H1 (cell line): ENCODE data around the gene ZNF814. TPM values are rescaled to one million over a fixed set of nuclear protein-coding genes. Genes with fewer than 3 reads are reported as not detected.

Source experiments
- ASH2L ChIP-seq: fragments of 200-600, 300-600 bp; sonication (generic); IDR thresholded peaks from one replicate; pipeline ENCODE4 v1.7.1; 2017; ENCODE audit warnings: low read length
- ATF2 ChIP-seq: IDR thresholded peaks from 2 replicates; pipeline ENCODE4 v1.6.1; 2012; ENCODE audit warnings: low read length, inconsistent platforms
- CHD1 ChIP-seq: IDR thresholded peaks from 2 replicates; pipeline ENCODE4 v1.6.1; 2012; ENCODE audit warnings: low read depth, low read length, improper control_type of control experiment
- CREB1 ChIP-seq: IDR thresholded peaks from 2 replicates; pipeline ENCODE4 v1.6.1; 2012; ENCODE audit warnings: inconsistent platforms
- KDM4A ChIP-seq: IDR thresholded peaks from one replicate; pipeline ENCODE4 v1.7.1; 2012; ENCODE audit warnings: low read depth, mild to moderate bottlenecking, moderate library complexity, low read length, inconsistent platforms; ENCODE audit not compliant: severe bottlenecking
- KDM5A ChIP-seq: fragments of 200-600 bp; IDR thresholded peaks from 2 replicates; pipeline ENCODE4 v1.7.1; 2012; ENCODE audit warnings: mild to moderate bottlenecking, low read length, inconsistent platforms, mixed read lengths
- PHF8 ChIP-seq: fragments of 200-600 bp; sonication (generic); conservative IDR thresholded peaks from 2 replicates; pipeline ENCODE4 v1.7.1; 2012; ENCODE audit warnings: low read depth, mild to moderate bottlenecking, inconsistent platforms, low read length, moderate library complexity
- POU5F1 ChIP-seq: IDR thresholded peaks from 2 replicates; pipeline ENCODE4 v1.6.1; 2011; ENCODE audit warnings: low read depth, mild to moderate bottlenecking, low read length, moderate library complexity
- RFX5 ChIP-seq: IDR thresholded peaks from 2 replicates; pipeline ENCODE4 v1.6.1; 2011; ENCODE audit warnings: low read depth, low read length, improper control_type of control experiment, borderline replicate concordance
- SIN3A ChIP-seq, 2 experiments: IDR thresholded peaks in 1 of 2; conservative IDR thresholded peaks in 1 of 2; 2 replicates each; pipeline ENCODE4 v1.6.1; 2011 to 2012; ENCODE audit warnings: low read length in 2 of 2, improper control_type of control experiment in 1 of 2, low read depth in 1 of 2, mild to moderate bottlenecking in 1 of 2
- SIRT6 ChIP-seq: IDR thresholded peaks from one replicate; pipeline ENCODE4 v1.7.1; 2012; ENCODE audit warnings: low read length, inconsistent platforms
- SIX5 ChIP-seq: IDR thresholded peaks from 2 replicates; pipeline ENCODE4 v1.6.1; 2011; ENCODE audit warnings: mild to moderate bottlenecking, low read depth, low read length
- SP1 ChIP-seq: IDR thresholded peaks from 2 replicates; pipeline ENCODE4 v1.6.1; 2011; ENCODE audit warnings: low read depth, low read length
- SRF ChIP-seq: IDR thresholded peaks from 2 replicates; pipeline ENCODE4 v1.6.1; 2011; ENCODE audit warnings: mild to moderate bottlenecking, low read depth, low read length, moderate library complexity
- TAF7 ChIP-seq: optimal IDR thresholded peaks from 2 replicates; pipeline ENCODE3; 2011; ENCODE audit warnings: low read depth, mild to moderate bottlenecking, inconsistent platforms, low read length, moderate library complexity, borderline replicate concordance
- polyA plus RNA-seq, 7 experiments: library from polyadenylated mRNA; depleted of rRNA in 3 of 7; stranded (reverse) in 5 of 7; unstranded in 2 of 7; fragments of >200 nt in 5 of 7; fragments of 200-250 nt in 2 of 7; gene quantifications; 1 replicate in 5 of 7; 2 replicates in 1 of 7; 4 replicates in 1 of 7; pipeline versions ENCODE4 v1.2.1 to v1.2.3, GENCODE V29; 2011 to 2013; ENCODE audit warnings: missing spikeins in 2 of 7, mixed read lengths in 2 of 7
- total RNA-seq: library from RNA; stranded (reverse); fragmentation: NEBNext Ultra II Directional; extraction: Animal tissue kit (Norgen Biotek cat#: 25700); gene quantifications from 2 replicates; pipeline ENCODE4 v1.2.1, GENCODE V29; 2021

The ZNF814 gene
- total and polyA plus RNA-seq, 2 of the 8 experiments (the other 6 are each of a cell fraction or from before 2014, with no cell fraction given): 90.9 to 99.6 TPM

DNA sequence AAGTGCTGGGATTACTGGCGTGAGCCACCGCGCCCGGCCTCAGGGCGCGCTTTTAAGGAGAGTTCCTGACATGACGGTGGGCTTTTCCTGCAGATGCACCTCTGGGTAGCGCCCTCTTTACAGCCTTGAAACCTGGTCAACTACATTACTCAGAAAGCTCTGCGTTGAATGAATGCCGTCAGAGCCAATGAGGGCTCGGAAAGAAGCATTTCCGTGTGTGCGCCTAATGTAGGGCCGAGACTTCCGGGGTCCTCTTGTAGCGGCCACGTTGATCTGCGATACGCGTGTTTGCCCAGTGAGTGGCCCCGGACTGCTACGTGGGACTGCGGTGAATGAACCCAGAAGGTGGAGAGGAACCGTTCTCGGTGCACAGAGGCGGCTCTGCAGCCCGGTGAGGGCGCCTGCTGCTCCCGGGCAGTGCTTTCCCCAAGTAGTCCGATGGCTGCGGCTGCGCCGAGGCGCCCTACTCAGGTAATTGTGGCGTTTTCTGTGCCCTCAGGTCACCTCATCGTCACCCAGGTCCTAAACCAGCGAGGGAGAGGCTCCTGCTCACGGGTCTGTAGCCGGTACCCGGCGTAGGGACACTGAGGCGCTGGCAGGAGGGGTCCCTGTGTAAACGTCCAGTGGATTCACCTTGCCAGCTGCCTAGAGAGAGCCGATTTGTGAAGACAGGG is 69.2 kb downstream of the ZNF814 start (continued):
- TF ChIP-seq TAF7 (peak; percentile 36), POU5F1 (no peak), SIN3A (conservative IDR thresholded peaks at IDR 0.05 in 1 of 2, IDR thresholded peaks at IDR 0.05 in 1 of 2; ENCODE audit: low read depth in 1 of 2, low read length in 2 of 2) (peak; percentile 46 to 88; a peak in 3 of 4 replicates), KDM4A (peak; percentile 31), RFX5 (no peak), CREB1 (peak; percentile 58; the same call in 1 of the 2 replicates), ATF2 (no peak), KDM5A (peak; percentile 50; the same call in 1 of the 2 replicates), ASH2L (peak; percentile 66), CHD1 (no peak), SP1 (peak; percentile 83), PHF8 (peak; percentile 78), SRF (no peak), SIX5 (0 out of 2 replicates have a peak, but pooled peaks have one; percentile 6), SIRT6 (no peak)
